BJ (cell line): ENCODE measurements around the gene CPLX1. TPM values are rescaled to one million over a fixed set of nuclear protein-coding genes. Genes with fewer than 3 reads are reported as not detected.

Experiments
- CTCF ChIA-PET: fragments of 350-600 bp; formaldehyde crosslinking; extraction: SDS; loops from one replicate; lab custom pipeline; 2021; ENCODE audit warnings: antibody characterized with exemption, inconsistent platforms; lab: Yijun Ruan, JAX
- POLR2A ChIA-PET: fragments of 300-600 bp; sonication (Branson Sonifier 250); formaldehyde crosslinking; extraction: SDS; loops from one replicate; lab custom pipeline; 2021; ENCODE audit warnings: antibody characterized with exemption; lab: Charles Lee
- DNase-seq: peaks from one replicate; pipeline ENCODE4 v3.0.0-alpha.2; 2011; ENCODE audit warnings: low read depth
- H3K27me3 ChIP-seq: 2 replicates; pipeline ENCODE4 v1.6.0; 2011; ENCODE audit warnings: low read length; ENCODE audit not compliant: control insufficient read depth, insufficient read depth
- H3K36me3 ChIP-seq: 2 replicates; pipeline ENCODE4 v1.5.1; 2011; ENCODE audit warnings: low read length; ENCODE audit not compliant: control insufficient read depth, insufficient read depth
- H3K4me3 ChIP-seq: 2 replicates; pipeline ENCODE4 v1.5.1; 2011; ENCODE audit warnings: low read depth, mild to moderate bottlenecking, control low read depth, low read length
- CTCF ChIP-seq: IDR thresholded peaks from 2 replicates; pipeline ENCODE4 v1.5.1; 2011; ENCODE audit warnings: low read depth, mild to moderate bottlenecking, control low read depth, inconsistent platforms, low read length, moderate library complexity; ENCODE audit not compliant: insufficient read depth
- polyA plus RNA-seq: library from polyadenylated mRNA; depleted of rRNA; stranded (reverse); fragments of >200 nt; gene quantifications from 2 replicates; pipeline ENCODE4 v1.2.3, GENCODE V29; 2011

The CPLX1 gene
- polyA plus RNA-seq, 1 experiment: 0.15 TPM

- ChIA-PET CTCF (no interaction called here), POLR2A (no interaction called here)
- Histone ChIP-seq H3K4me3 (no peak overlapping the region), H3K27me3 (no peaks in the 10 kb centered on the region), H3K36me3 (peaks cover 13% of the 10 kb centered on the region)
- TF ChIP-seq CTCF: no peak
- no peak for DNase-seq
Measured at GRCh38 chr4:744212-744841, 81.6 kb downstream of the CPLX1 start.

- POLR2A ChIA-PET: no interaction called here
Measured at GRCh38 chr4:743463-744211, 82.3 kb downstream of the CPLX1 start.

GRCh38 chr4:742742-743311, 83.1 kb downstream of the CPLX1 start:
- peak; percentile 92 for TF ChIP-seq CTCF
- DNase-seq: no peak
- POLR2A ChIA-PET: no interaction called here
- Histone ChIP-seq H3K36me3 (peaks cover 8% of the 10 kb centered on the region), H3K27me3 (no peaks in the 10 kb centered on the region), H3K4me3 (no peak overlapping the region)
- CTCF ChIA-PET: interaction anchor here (0.7 to 3.0 kb wide), 15 partner anchors 9 to 268 kb away, joined by 3 to 28 read pairs (median 6); partner anchors contain the start of genes FGFRL1 and IDUA

More at GRCh38 chr4:743463-744211, 82.3 kb downstream of the CPLX1 start:
- H3K4me3 ChIP-seq: no peak overlapping the region
- DNase-seq: no peak
- no peaks in the 10 kb centered on the region for H3K27me3 ChIP-seq
- CTCF ChIA-PET: interaction anchor here (0.8 to 3.0 kb wide), 4 partner anchors 9 to 27 kb away, joined by 4 to 28 read pairs (median 12); no protein-coding TSS in a partner anchor
- H3K36me3 ChIP-seq: peaks cover 13% of the 10 kb centered on the region
- no peak for TF ChIP-seq CTCF

GRCh38 chr4:742096-742741, 83.7 kb downstream of the CPLX1 start:
- no peak overlapping the region for H3K4me3 ChIP-seq
- no peak for TF ChIP-seq CTCF
- H3K36me3 ChIP-seq: peaks cover 12% of the 10 kb centered on the region
- ChIA-PET CTCF (interaction anchor here (0.7 to 3.0 kb wide), 18 partner anchors 8 to 268 kb away, joined by 3 to 28 read pairs (median 6); partner anchors contain the start of genes FGFRL1 and IDUA), POLR2A (no interaction called here)
- no peak for DNase-seq
- no peaks in the 10 kb centered on the region for H3K27me3 ChIP-seq
